ENCODE data around the gene KLF1. TPM values are rescaled to one million over a fixed set of nuclear protein-coding genes. Genes with fewer than 3 reads are reported as not detected.
A peak's percentile ranks its signal among the peaks of the same experiment; 100 is the strongest.

KLF1 gene
- polyA plus RNA-seq (2013, experiment 1 of 2) = not detected
- polyA plus RNA-seq (2013, experiment 2 of 2) = 0.25 TPM

DNA sequence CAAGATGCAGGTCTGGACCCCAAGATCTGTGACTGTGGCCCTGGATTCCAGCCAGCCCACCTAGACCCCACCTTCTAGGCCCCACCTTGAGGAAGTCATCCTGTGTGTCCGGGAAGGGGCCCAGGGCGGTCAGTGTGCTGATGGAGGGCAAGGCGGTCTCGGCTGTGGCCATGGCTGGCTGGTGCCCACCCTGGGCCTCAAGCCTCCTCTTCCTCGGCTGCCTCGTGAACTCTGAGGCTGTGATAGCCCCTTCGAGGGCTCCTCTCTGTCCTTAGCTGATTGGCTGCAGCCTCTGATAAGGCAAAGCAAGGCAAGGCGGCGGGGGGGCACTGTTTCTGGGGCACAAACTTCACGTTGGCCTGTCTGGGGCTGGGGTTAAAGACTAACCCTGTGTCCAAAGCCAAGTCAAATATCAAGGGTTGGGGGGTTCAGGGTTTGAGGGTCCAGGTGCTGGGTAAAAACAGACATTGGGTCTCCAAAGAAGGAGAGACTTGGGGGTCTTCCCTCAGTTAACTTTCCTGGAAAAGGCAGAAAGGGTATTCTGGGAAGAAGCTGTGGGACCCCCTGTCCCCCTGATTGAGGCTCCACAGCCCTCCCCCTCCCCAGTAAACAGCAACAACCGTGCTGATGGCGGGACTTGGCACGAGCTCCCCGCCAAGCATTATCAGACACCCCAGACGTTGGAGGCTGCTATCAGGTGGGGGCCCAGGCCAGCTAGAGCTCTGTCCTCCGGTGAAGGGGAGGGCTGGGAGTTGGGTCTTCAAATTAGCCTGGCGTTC is at the start of gene KLF1:
KLF1 (minus strand) TSS at position 233 of the 779 bp plus-strand sequence; CDS start at position 172, 61 bp downstream.
- peaks cover 8% of the 10 kb centered on the region; the same call in 1 of the 2 replicates for H3K9me3 ChIP-seq (ENCODE audit: insufficient read depth, low read depth, low read length)
- peak within 1 kb of the TSS; percentile 72 for H3K9ac ChIP-seq (ENCODE audit: low read depth, low read length)
- WGBS = 69% methylated on average over 17 of the region's 17 CpGs
- H3K27me3 ChIP-seq (ENCODE audit: insufficient read depth, low read length) = peaks cover 36% of the 10 kb centered on the region
- H3K4me3 ChIP-seq (ENCODE audit: low read length) = peak within 1 kb of the TSS; percentile 69
- no peaks in the 10 kb centered on the region; the same call in 1 of the 2 replicates for H3K4me1 ChIP-seq (ENCODE audit: insufficient read depth, low read length)
- no peak within 1 kb of the TSS for H3K27ac ChIP-seq (ENCODE audit: low read depth, low read length)
- no peaks in the 10 kb centered on the region for H3K36me3 ChIP-seq (ENCODE audit: insufficient read depth, low read length)

- WGBS = 86% methylated on average over 7 of the region's 7 CpGs
- H3K4me3 ChIP-seq (ENCODE audit: low read length) = no peak overlapping the region
- H3K9me3 ChIP-seq (ENCODE audit: insufficient read depth, low read depth, low read length) = no peaks in the 10 kb centered on the region
- no peak overlapping the region for H3K9ac ChIP-seq (ENCODE audit: low read depth, low read length)
- peaks cover 28% of the 10 kb centered on the region for H3K36me3 ChIP-seq (ENCODE audit: insufficient read depth, low read length)
- peaks cover 17% of the 10 kb centered on the region; the same call in 1 of the 2 replicates for H3K4me1 ChIP-seq (ENCODE audit: insufficient read depth, low read length)
- no peaks in the 10 kb centered on the region for H3K27me3 ChIP-seq (ENCODE audit: insufficient read depth, low read length)
- no peak overlapping the region for H3K27ac ChIP-seq (ENCODE audit: low read depth, low read length)
These were observed 49.6 kb upstream of the KLF1 start for GRCh38 chr19:12936582-12936981.

GRCh38 chr19:12935071-12935470 is 48.1 kb upstream of the KLF1 start:
- Histone ChIP-seq H3K4me3 (ENCODE audit: low read length) (no peak overlapping the region), H3K36me3 (ENCODE audit: insufficient read depth, low read length) (peaks cover 25% of the 10 kb centered on the region), H3K9me3 (ENCODE audit: insufficient read depth, low read depth, low read length) (no peaks in the 10 kb centered on the region), H3K4me1 (ENCODE audit: insufficient read depth, low read length) (peaks cover 16% of the 10 kb centered on the region; the same call in 1 of the 2 replicates), H3K27ac (ENCODE audit: low read depth, low read length) (no peak overlapping the region), H3K9ac (ENCODE audit: low read depth, low read length) (no peak overlapping the region), H3K27me3 (ENCODE audit: insufficient read depth, low read length) (no peaks in the 10 kb centered on the region)
- WGBS = 94% methylated on average over 10 of the region's 10 CpGs

- Histone ChIP-seq H3K9ac (ENCODE audit: low read depth, low read length) (peak within 1 kb of the TSS; percentile 87), H3K4me1 (ENCODE audit: insufficient read depth, low read length) (peaks cover 10% of the 10 kb centered on the region; the same call in 1 of the 2 replicates), H3K27ac (ENCODE audit: low read depth, low read length) (no peak within 1 kb of the TSS), H3K36me3 (ENCODE audit: insufficient read depth, low read length) (peaks cover 30% of the 10 kb centered on the region), H3K9me3 (ENCODE audit: insufficient read depth, low read depth, low read length) (no peaks in the 10 kb centered on the region), H3K4me3 (ENCODE audit: low read length) (peak within 1 kb of the TSS; percentile 97), H3K27me3 (ENCODE audit: insufficient read depth, low read length) (no peaks in the 10 kb centered on the region)
- 5% methylated on average over 51 of the region's 51 CpGs for WGBS
These were observed 46.5 kb upstream of the KLF1 start, which contains the start of gene FARSA for GRCh38 chr19:12933287-12934072. FARSA (minus strand) TSS chr19:12933711; CDS start chr19:12933696, 15 bp downstream.

DNA sequence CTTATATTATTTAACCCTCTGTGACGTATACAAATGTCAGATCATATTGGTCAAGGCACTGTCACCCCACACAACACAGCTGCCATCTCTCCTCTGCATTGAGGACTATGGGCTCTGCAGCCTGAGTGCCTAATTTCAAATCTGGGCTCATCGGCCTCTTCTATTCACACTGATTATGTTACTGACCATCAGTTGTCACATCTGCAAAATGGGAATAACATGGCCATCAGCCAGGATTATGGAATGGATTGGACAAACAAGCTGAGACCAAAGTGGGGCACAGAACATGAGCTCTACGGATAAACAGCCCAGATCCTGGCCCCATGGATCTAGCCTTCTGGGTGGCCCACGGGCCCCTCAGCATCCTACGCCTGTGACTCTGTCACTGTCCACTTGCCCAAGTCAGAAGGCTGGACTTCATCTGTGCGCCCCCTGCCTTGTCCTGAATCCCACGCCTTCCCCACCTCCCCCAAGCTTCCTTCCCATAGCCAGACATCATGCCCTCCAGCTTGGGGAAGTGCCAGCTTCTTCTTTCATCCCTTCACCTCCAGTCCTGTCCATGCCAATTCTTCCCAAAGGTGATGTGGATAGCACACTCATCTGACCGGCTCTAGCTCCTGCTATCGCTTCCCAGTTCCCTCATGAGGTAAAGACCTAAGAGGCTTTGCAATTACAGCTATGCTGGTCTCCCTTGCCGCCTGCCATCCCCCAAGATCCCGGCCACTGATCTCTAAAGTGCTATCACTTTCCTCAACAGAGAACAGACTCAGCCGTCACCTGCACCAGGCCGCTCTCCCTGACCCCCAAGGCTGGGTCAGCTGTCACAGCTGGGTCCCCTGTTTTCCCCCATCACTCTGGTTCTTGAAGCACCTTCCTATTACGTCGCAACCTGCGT is 45.6 kb upstream of the KLF1 start:
- Histone ChIP-seq H3K4me3 (ENCODE audit: low read length) (peak overlapping the region; percentile 97), H3K27ac (ENCODE audit: low read depth, low read length) (no peak overlapping the region), H3K4me1 (ENCODE audit: insufficient read depth, low read length) (peaks cover 10% of the 10 kb centered on the region; the same call in 1 of the 2 replicates), H3K9ac (ENCODE audit: low read depth, low read length) (peak overlapping the region; percentile 87), H3K9me3 (ENCODE audit: insufficient read depth, low read depth, low read length) (no peaks in the 10 kb centered on the region), H3K27me3 (ENCODE audit: insufficient read depth, low read length) (no peaks in the 10 kb centered on the region), H3K36me3 (ENCODE audit: insufficient read depth, low read length) (peaks cover 39% of the 10 kb centered on the region)
- 35% methylated on average over 16 of the region's 16 CpGs for WGBS

GRCh38 chr19:12930002-12930645 is 43.1 kb upstream of the KLF1 start:
- WGBS = 97% methylated on average over 19 of the region's 19 CpGs
- H3K9me3 ChIP-seq (ENCODE audit: insufficient read depth, low read depth, low read length) = no peaks in the 10 kb centered on the region
- no peak overlapping the region for H3K27ac ChIP-seq (ENCODE audit: low read depth, low read length)
- H3K27me3 ChIP-seq (ENCODE audit: insufficient read depth, low read length) = no peaks in the 10 kb centered on the region
- H3K4me1 ChIP-seq (ENCODE audit: insufficient read depth, low read length) = no peaks in the 10 kb centered on the region; the same call in 1 of the 2 replicates
- H3K4me3 ChIP-seq (ENCODE audit: low read length) = no peak overlapping the region
- H3K9ac ChIP-seq (ENCODE audit: low read depth, low read length) = no peak overlapping the region
- peaks cover 57% of the 10 kb centered on the region for H3K36me3 ChIP-seq (ENCODE audit: insufficient read depth, low read length)

- H3K4me3 ChIP-seq (ENCODE audit: low read length) = no peak overlapping the region
- no peak overlapping the region for H3K27ac ChIP-seq (ENCODE audit: low read depth, low read length)
- WGBS = 97% methylated on average over 29 of the region's 29 CpGs
- no peaks in the 10 kb centered on the region for H3K9me3 ChIP-seq (ENCODE audit: insufficient read depth, low read depth, low read length)
- no peaks in the 10 kb centered on the region for H3K4me1 ChIP-seq (ENCODE audit: insufficient read depth, low read length)
- no peak overlapping the region for H3K9ac ChIP-seq (ENCODE audit: low read depth, low read length)
- H3K36me3 ChIP-seq (ENCODE audit: insufficient read depth, low read length) = peaks cover 72% of the 10 kb centered on the region
- no peaks in the 10 kb centered on the region for H3K27me3 ChIP-seq (ENCODE audit: insufficient read depth, low read length)
These were observed 37.8 kb upstream of the KLF1 start for GRCh38 chr19:12924621-12925310.

DNA sequence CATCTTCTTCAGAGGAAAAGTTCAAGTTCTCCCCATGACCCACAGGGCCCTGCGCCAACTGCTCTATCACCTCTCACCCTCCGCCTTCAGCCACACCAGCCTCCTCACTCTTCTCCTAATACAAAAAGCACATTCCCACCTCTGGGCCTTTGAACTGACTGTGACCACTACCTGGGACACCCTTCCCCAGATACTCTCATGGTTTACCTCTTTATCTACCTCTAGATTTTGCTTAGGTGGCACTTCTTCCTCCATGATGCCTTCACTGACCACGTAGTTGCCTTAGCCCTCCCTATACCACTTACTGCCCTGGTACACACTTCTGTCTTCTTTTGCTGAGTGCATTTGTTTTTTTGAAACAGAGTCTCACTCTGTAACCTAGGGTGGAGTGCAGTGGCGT is 36.0 kb upstream of the KLF1 start:
- no peaks in the 10 kb centered on the region for H3K4me1 ChIP-seq (ENCODE audit: insufficient read depth, low read length)
- H3K9me3 ChIP-seq (ENCODE audit: insufficient read depth, low read depth, low read length) = no peaks in the 10 kb centered on the region
- H3K9ac ChIP-seq (ENCODE audit: low read depth, low read length) = no peak overlapping the region
- no peak overlapping the region for H3K4me3 ChIP-seq (ENCODE audit: low read length)
- H3K36me3 ChIP-seq (ENCODE audit: insufficient read depth, low read length) = peaks cover 54% of the 10 kb centered on the region
- peaks cover 11% of the 10 kb centered on the region for H3K27me3 ChIP-seq (ENCODE audit: insufficient read depth, low read length)
- 95% methylated on average over 4 of the region's 4 CpGs for WGBS
- H3K27ac ChIP-seq (ENCODE audit: low read depth, low read length) = no peak overlapping the region

- Histone ChIP-seq H3K36me3 (ENCODE audit: insufficient read depth, low read length) (peaks cover 39% of the 10 kb centered on the region), H3K9me3 (ENCODE audit: insufficient read depth, low read depth, low read length) (no peaks in the 10 kb centered on the region), H3K4me1 (ENCODE audit: insufficient read depth, low read length) (no peaks in the 10 kb centered on the region), H3K27ac (ENCODE audit: low read depth, low read length) (no peak overlapping the region), H3K4me3 (ENCODE audit: low read length) (no peak overlapping the region), H3K27me3 (ENCODE audit: insufficient read depth, low read length) (peaks cover 13% of the 10 kb centered on the region), H3K9ac (ENCODE audit: low read depth, low read length) (no peak overlapping the region)
- 92% methylated on average over 3 of the region's 3 CpGs for WGBS
These were observed 34.0 kb upstream of the KLF1 start for GRCh38 chr19:12921047-12921446.

GRCh38 chr19:12918253-12918652 is 31.3 kb upstream of the KLF1 start:
- Histone ChIP-seq H3K36me3 (ENCODE audit: insufficient read depth, low read length) (peaks cover 13% of the 10 kb centered on the region), H3K9ac (ENCODE audit: low read depth, low read length) (no peak overlapping the region), H3K4me1 (ENCODE audit: insufficient read depth, low read length) (peaks cover 8% of the 10 kb centered on the region), H3K4me3 (ENCODE audit: low read length) (no peak overlapping the region), H3K27ac (ENCODE audit: low read depth, low read length) (no peak overlapping the region), H3K27me3 (ENCODE audit: insufficient read depth, low read length) (peaks cover 13% of the 10 kb centered on the region), H3K9me3 (ENCODE audit: insufficient read depth, low read depth, low read length) (no peaks in the 10 kb centered on the region)
- WGBS = 95% methylated on average over 14 of the region's 14 CpGs

All from HUES64 (cell line).